Activated naive CD8-positive, alpha-beta T cell treated with anti-CD3 and anti-CD28 coated beads, Interleukin-2, amount 10 ng/mL, durations not matched to agents 7 days and 5 days (primary cell): ENCODE measurements around the gene TBC1D12. TPM values are rescaled to one million over a fixed set of nuclear protein-coding genes. Genes with fewer than 3 reads are reported as not detected.
A peak's percentile ranks its signal among the peaks of the same experiment; 100 is the strongest.
"Not testable (repeated sequence)": the region's sequence is repeated elsewhere in the genome, so short reads cannot be mapped to it uniquely, and the experiment has no call there.

Source experiments
- ATAC-seq: fragments of 150-1000 bp; cut with Tn5 transposase; one replicate; pipeline ENCODE4 v1.10.0; 2021; ENCODE audit warnings: low read depth, moderate library complexity
- POLR2A ChIA-PET: fragments of 350-600 bp; sonication (Branson Sonifier 250); formaldehyde crosslinking; loops from one replicate; lab custom pipeline; 2021; ENCODE audit warnings: antibody characterized with exemption; lab: Charles Lee
- DNase-seq: peaks from one replicate; pipeline ENCODE4 v3.0.0; 2021
- H3K27ac Mint-ChIP-seq: one replicate; pipeline ENCODE4 v1.8.0; 2022; ENCODE audit warnings: mild to moderate bottlenecking, mixed read lengths
- H3K27me3 Mint-ChIP-seq: one replicate; pipeline ENCODE4 v1.8.0; 2022; ENCODE audit warnings: mild to moderate bottlenecking, moderate library complexity, mixed read lengths
- H3K36me3 Mint-ChIP-seq: one replicate; pipeline ENCODE4 v1.8.0; 2021; ENCODE audit warnings: mild to moderate bottlenecking, mixed read lengths
- H3K4me1 Mint-ChIP-seq: one replicate; pipeline ENCODE4 v1.8.0; 2021; ENCODE audit warnings: mixed read lengths
- H3K4me3 Mint-ChIP-seq: one replicate; pipeline ENCODE4 v1.8.0; 2022; ENCODE audit warnings: mild to moderate bottlenecking, moderate library complexity, mixed read lengths
- H3K9me3 Mint-ChIP-seq: one replicate; pipeline ENCODE4 v1.8.0; 2021; ENCODE audit warnings: mixed read lengths
- total RNA-seq, 2 experiments: library from RNA; stranded (reverse); gene quantifications; one replicate each; pipeline ENCODE4 v1.2.3, GENCODE V29; 2021

Gene TBC1D12
- total RNA-seq, 2 experiments from 2014 or later, result 0.14 to 0.17 TPM

GRCh38 chr10:94546049-94546900, 143.9 kb downstream of the TBC1D12 start:
- peaks cover 10% of the 10 kb centered on the region for H3K36me3 Mint-ChIP-seq
- ATAC-seq (no peak), DNase-seq (no peak)
- H3K4me1 Mint-ChIP-seq, result peaks cover 28% of the 10 kb centered on the region
- POLR2A ChIA-PET, result interaction anchor here (0.6 to 1.5 kb wide), 3 partner anchors 13 to 749 kb away, joined by 3 to 5 read pairs (median 3); no protein-coding TSS in a partner anchor
- peak overlapping the region; percentile 94 for H3K27ac Mint-ChIP-seq
- peaks cover 4% of the 10 kb centered on the region for H3K27me3 Mint-ChIP-seq
- peak overlapping the region; percentile 99 for H3K4me3 Mint-ChIP-seq
- no peaks in the 10 kb centered on the region for H3K9me3 Mint-ChIP-seq

DNA sequence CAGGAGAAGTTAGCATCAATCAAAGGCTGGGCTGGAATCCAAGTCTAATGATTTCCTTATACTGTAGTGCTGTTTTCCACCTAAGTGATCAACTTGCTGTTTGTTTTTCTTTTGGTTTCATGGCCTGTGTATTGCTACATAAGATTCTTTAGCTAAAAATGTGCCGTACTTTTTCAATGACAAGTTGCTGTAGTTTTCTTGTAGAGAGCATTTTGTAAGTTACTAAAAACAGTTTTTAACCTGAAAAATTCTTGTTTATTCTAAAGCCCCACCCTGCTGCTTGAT, 144.5 kb downstream of the TBC1D12 start:
- peaks cover 10% of the 10 kb centered on the region for H3K36me3 Mint-ChIP-seq
- peaks cover 28% of the 10 kb centered on the region for H3K4me1 Mint-ChIP-seq
- POLR2A ChIA-PET, result interaction anchor here (1.3 kb wide), 1 partner anchor 13 kb away, joined by 3 read pairs; no protein-coding TSS in a partner anchor
- no peak overlapping the region for H3K27ac Mint-ChIP-seq
- no peaks in the 10 kb centered on the region for H3K27me3 Mint-ChIP-seq
- peak overlapping the region; percentile 99 for H3K4me3 Mint-ChIP-seq
- no peak for DNase-seq
- no peak for ATAC-seq
- no peaks in the 10 kb centered on the region for H3K9me3 Mint-ChIP-seq

GRCh38 chr10:94549221-94549620, 146.9 kb downstream of the TBC1D12 start:
- Mint-ChIP-seq H3K9me3 (no peaks in the 10 kb centered on the region), H3K4me3 (no peak overlapping the region), H3K4me1 (peaks cover 26% of the 10 kb centered on the region), H3K36me3 (peaks cover 10% of the 10 kb centered on the region), H3K27ac (no peak overlapping the region), H3K27me3 (no peaks in the 10 kb centered on the region)
- ATAC-seq, result no peak
- POLR2A ChIA-PET, result no interaction called here
- DNase-seq, result no peak

GRCh38 chr10:94567714-94568307, 165.5 kb downstream of the TBC1D12 start:
- H3K9me3 Mint-ChIP-seq, DNase-seq, POLR2A ChIA-PET, H3K27ac Mint-ChIP-seq, H3K27me3 Mint-ChIP-seq, H3K4me3 Mint-ChIP-seq, ATAC-seq, H3K4me1 Mint-ChIP-seq: not testable (repeated sequence)
- peaks cover 28% of the 10 kb centered on the region for H3K36me3 Mint-ChIP-seq

DNA sequence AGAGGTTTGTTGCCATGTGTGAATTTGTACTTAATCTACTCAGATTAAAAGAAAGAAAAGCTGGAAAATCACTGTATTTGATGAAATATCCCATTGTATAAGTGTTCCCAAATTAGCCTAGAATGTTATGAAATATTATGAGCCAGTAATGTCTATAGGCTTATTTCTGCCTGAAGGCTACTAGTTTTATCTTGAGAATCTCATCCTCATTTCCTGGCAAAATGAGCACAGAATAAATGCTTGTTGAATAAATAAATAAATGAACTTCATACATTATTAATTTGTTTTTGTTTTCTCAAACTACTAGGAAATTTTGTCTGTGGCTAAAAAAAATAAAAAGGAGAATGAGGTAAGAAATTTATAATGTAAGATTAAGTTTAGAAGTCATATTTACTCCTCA, 168.7 kb downstream of the TBC1D12 start:
- ATAC-seq (no peak), DNase-seq (no peak)
- POLR2A ChIA-PET, result no interaction called here
- Mint-ChIP-seq H3K27ac (no peak overlapping the region), H3K4me1 (no peaks in the 10 kb centered on the region), H3K4me3 (no peak overlapping the region), H3K36me3 (peaks cover 41% of the 10 kb centered on the region), H3K9me3 (no peaks in the 10 kb centered on the region), H3K27me3 (no peaks in the 10 kb centered on the region)

- H3K27ac Mint-ChIP-seq, result no peak overlapping the region
These were observed 169.2 kb downstream of the TBC1D12 start for GRCh38 chr10:94571528-94571927.

GRCh38 chr10:94578790-94579189, 176.4 kb downstream of the TBC1D12 start:
- peaks cover 31% of the 10 kb centered on the region for H3K36me3 Mint-ChIP-seq

More at GRCh38 chr10:94571528-94571927, 169.2 kb downstream of the TBC1D12 start:
- peaks cover 39% of the 10 kb centered on the region for H3K36me3 Mint-ChIP-seq
- H3K27me3 Mint-ChIP-seq, result no peaks in the 10 kb centered on the region
- H3K4me3 Mint-ChIP-seq, result no peak overlapping the region
- H3K4me1 Mint-ChIP-seq, result no peaks in the 10 kb centered on the region
- no peaks in the 10 kb centered on the region for H3K9me3 Mint-ChIP-seq
- no peak for ATAC-seq
- DNase-seq, result no peak
- POLR2A ChIA-PET, result no interaction called here

GRCh38 chr10:94583124-94583523, 180.8 kb downstream of the TBC1D12 start:
- H3K27ac Mint-ChIP-seq, result no peak overlapping the region
- DNase-seq (no peak), ATAC-seq (no peak)
- H3K36me3 Mint-ChIP-seq, result peaks cover 9% of the 10 kb centered on the region
- POLR2A ChIA-PET, result no interaction called here
- H3K27me3 Mint-ChIP-seq, result no peaks in the 10 kb centered on the region
- H3K4me3 Mint-ChIP-seq, result no peak overlapping the region
- no peaks in the 10 kb centered on the region for H3K4me1 Mint-ChIP-seq
- H3K9me3 Mint-ChIP-seq, result no peaks in the 10 kb centered on the region

More at GRCh38 chr10:94578790-94579189, 176.4 kb downstream of the TBC1D12 start:
- no peak for ATAC-seq
- H3K27me3 Mint-ChIP-seq, result no peaks in the 10 kb centered on the region
- POLR2A ChIA-PET, result no interaction called here
- H3K9me3 Mint-ChIP-seq, result no peaks in the 10 kb centered on the region
- H3K27ac Mint-ChIP-seq, result no peak overlapping the region
- no peak for DNase-seq
- no peaks in the 10 kb centered on the region for H3K4me1 Mint-ChIP-seq
- H3K4me3 Mint-ChIP-seq, result no peak overlapping the region

Other genes with a start within 250 kb of the TBC1D12 start
- 10 to 100 TPM; 17.7 to 18.3 TPM for gene NOC3L, start 39.6 kb upstream of the TBC1D12 start, total RNA-seq
- 100 to 1,000 TPM in 1 of 2 experiments, 10 to 100 TPM in 1; 98.1 to 114 TPM for gene HELLS, start 143.2 kb downstream of the TBC1D12 start, total RNA-seq